Fibroblast of lung (primary cell): ENCODE measurements around the gene VPS35. TPM values are rescaled to one million over a fixed set of nuclear protein-coding genes. Genes with fewer than 3 reads are reported as not detected.

Experiments used
- DNase-seq, 2 donors: peaks; one replicate each; pipeline versions ENCODE4 v3.0.0 to v3.0.0-alpha.2; 2010; ENCODE audit warnings: low read depth in 2 of 2
- H2AFZ ChIP-seq: 2 replicates; pipeline ENCODE4 v1.5.1; 2012; ENCODE audit warnings: low read length, control low read depth, inconsistent platforms
- H3K27ac ChIP-seq: 2 replicates; pipeline ENCODE4 v1.5.1; 2011; ENCODE audit warnings: low read length, control low read depth; ENCODE audit not compliant: insufficient read depth
- H3K27me3 ChIP-seq: 2 replicates; pipeline ENCODE4 v1.5.1; 2011; ENCODE audit warnings: mild to moderate bottlenecking, low read length; ENCODE audit not compliant: control insufficient read depth, insufficient read depth
- H3K36me3 ChIP-seq: 2 replicates; pipeline ENCODE4 v1.5.1; 2011; ENCODE audit warnings: low read length; ENCODE audit not compliant: control insufficient read depth, insufficient read depth
- H3K4me1 ChIP-seq: 2 replicates; pipeline ENCODE4 v1.5.1; 2011; ENCODE audit warnings: low read length; ENCODE audit not compliant: control insufficient read depth, insufficient read depth; ENCODE audit errors: extremely low read depth
- H3K4me2 ChIP-seq: 2 replicates; pipeline ENCODE4 v1.5.1; 2011; ENCODE audit warnings: low read length, control low read depth; ENCODE audit not compliant: insufficient read depth; ENCODE audit errors: extremely low read depth
- H3K4me3 ChIP-seq, 4 experiments: fragments of 200-600 bp in 1 of 4; sonication (generic) in 1 of 4; replicated peaks in 1 of 4; 2 replicates each; pipeline ENCODE4 v1.5.1; 2011 to 2016; ENCODE audit warnings: low read length in 4 of 4, low read depth in 3 of 4, mild to moderate bottlenecking in 3 of 4, control low read depth in 2 of 4, inconsistent platforms in 1 of 4, mixed read lengths in 1 of 4; ENCODE audit not compliant: insufficient read depth in 1 of 4; ENCODE audit errors: control extremely low read depth in 1 of 4
- H3K79me2 ChIP-seq: 2 replicates; pipeline ENCODE4 v1.5.1; 2012; ENCODE audit warnings: mild to moderate bottlenecking, low read length, inconsistent platforms; ENCODE audit not compliant: control insufficient read depth, insufficient read depth
- H3K9ac ChIP-seq: 2 replicates; pipeline ENCODE4 v1.5.1; 2011; ENCODE audit warnings: mild to moderate bottlenecking, low read length, control low read depth; ENCODE audit not compliant: insufficient read depth
- H3K9me3 ChIP-seq: 2 replicates; pipeline ENCODE4 v1.5.1; 2012; ENCODE audit warnings: low read depth, low read length; ENCODE audit not compliant: control insufficient read depth, insufficient read depth
- H4K20me1 ChIP-seq: 2 replicates; pipeline ENCODE4 v1.5.1; 2011; ENCODE audit warnings: low read length; ENCODE audit not compliant: control insufficient read depth, insufficient read depth; ENCODE audit errors: extremely low read depth
- EZH2 ChIP-seq: IDR thresholded peaks from 2 replicates; pipeline ENCODE4 v1.5.1; 2012; ENCODE audit warnings: low read length, control low read depth, mild to moderate bottlenecking; ENCODE audit errors: missing control alignments
- polyA plus RNA-seq, 2 donors: library from polyadenylated mRNA; depleted of rRNA in 1 of 2; stranded (reverse) in 1 of 2; unstranded in 1 of 2; fragments of >200 nt; gene quantifications; 2 replicates each; pipeline ENCODE4 v1.2.1, GENCODE V29; 2011 to 2012; ENCODE audit warnings: missing spikeins in 1 of 2
- total RNA-seq: library from RNA; depleted of rRNA; stranded (reverse); fragments of >200 nt; gene quantifications from 2 replicates; pipeline ENCODE4 v1.2.1, GENCODE V29; 2014
- TF ChIP-seq, protein P1 (sequence below), 2 donors: IDR thresholded peaks in 1 of 2; conservative IDR thresholded peaks in 1 of 2; 1 replicate in 1 of 2; 2 replicates in 1 of 2; pipeline ENCODE4 v1.5.1; 2011 to 2012; ENCODE audit warnings: low read length in 2 of 2, control low read depth in 1 of 2, inconsistent platforms in 1 of 2, low read depth in 1 of 2, mild to moderate bottlenecking in 1 of 2

Gene VPS35
- total and polyA plus RNA-seq, 2 donors (not counting 1 experiment from before 2014, with no cell fraction given) = 77.2 to 92.3 TPM

DNA sequence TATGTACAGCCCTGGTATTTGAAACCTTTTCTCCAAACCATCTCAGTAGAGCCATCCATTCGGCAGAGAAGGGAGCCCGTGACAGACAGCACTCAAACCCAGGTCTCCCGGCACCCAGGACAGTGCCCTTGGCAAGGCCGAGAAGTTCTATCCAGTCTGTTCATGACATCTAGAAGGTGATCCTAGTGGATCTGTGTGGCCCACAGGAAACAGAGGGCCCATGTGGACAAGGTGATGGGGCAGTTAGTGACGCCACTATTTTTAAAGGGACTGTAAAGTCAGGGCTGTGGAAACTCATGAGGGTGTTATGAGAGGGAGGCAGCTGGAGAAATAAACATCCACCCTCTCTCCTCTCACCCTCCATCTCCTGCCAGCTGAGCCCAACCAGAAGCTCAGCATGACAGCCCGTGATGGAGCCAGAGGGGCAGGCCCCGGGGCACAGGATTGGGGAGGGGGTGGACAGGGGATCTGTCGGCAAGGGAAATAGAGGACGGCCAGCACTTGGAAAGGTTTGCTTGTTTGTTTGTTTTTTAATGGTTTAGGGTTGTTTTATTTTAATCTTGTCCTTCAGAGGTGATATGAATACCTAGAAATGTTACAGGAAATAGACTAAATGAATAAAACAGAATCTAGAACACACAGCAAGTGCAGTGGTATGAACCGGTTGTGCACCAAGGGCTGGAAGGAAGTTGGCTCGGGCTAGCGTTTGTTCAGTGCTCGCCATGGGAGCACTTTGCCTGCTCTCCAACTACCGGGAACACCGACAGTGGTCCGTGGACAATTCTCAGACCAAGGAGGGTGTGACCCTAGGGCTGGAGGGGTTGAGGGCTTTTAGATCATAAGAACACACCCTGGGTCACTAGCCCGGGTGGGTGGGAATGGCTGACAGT, 42.1 kb upstream of the VPS35 start:
- Histone ChIP-seq H3K4me2 (no peak overlapping the region), H3K27ac (no peak overlapping the region), H3K36me3 (no peaks in the 10 kb centered on the region), H3K27me3 (no peaks in the 10 kb centered on the region), H3K9ac (no peak overlapping the region), H3K4me1 (no peaks in the 10 kb centered on the region), H3K4me3 (no peak overlapping the region), H3K79me2 (no peaks in the 10 kb centered on the region), H3K9me3 (no peaks in the 10 kb centered on the region), H2AFZ (no peak overlapping the region), H4K20me1 (no peaks in the 10 kb centered on the region)
- TF ChIP-seq EZH2 = no peak
- TF ChIP-seq, protein P1, sequence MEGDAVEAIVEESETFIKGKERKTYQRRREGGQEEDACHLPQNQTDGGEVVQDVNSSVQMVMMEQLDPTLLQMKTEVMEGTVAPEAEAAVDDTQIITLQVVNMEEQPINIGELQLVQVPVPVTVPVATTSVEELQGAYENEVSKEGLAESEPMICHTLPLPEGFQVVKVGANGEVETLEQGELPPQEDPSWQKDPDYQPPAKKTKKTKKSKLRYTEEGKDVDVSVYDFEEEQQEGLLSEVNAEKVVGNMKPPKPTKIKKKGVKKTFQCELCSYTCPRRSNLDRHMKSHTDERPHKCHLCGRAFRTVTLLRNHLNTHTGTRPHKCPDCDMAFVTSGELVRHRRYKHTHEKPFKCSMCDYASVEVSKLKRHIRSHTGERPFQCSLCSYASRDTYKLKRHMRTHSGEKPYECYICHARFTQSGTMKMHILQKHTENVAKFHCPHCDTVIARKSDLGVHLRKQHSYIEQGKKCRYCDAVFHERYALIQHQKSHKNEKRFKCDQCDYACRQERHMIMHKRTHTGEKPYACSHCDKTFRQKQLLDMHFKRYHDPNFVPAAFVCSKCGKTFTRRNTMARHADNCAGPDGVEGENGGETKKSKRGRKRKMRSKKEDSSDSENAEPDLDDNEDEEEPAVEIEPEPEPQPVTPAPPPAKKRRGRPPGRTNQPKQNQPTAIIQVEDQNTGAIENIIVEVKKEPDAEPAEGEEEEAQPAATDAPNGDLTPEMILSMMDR (conservative IDR thresholded peaks at IDR 0.05 in 1 of 2, IDR thresholded peaks at IDR 0.05 in 1 of 2; ENCODE audit: low read depth in 1 of 2, low read length in 2 of 2) = no peak
- no peak for DNase-seq

DNA sequence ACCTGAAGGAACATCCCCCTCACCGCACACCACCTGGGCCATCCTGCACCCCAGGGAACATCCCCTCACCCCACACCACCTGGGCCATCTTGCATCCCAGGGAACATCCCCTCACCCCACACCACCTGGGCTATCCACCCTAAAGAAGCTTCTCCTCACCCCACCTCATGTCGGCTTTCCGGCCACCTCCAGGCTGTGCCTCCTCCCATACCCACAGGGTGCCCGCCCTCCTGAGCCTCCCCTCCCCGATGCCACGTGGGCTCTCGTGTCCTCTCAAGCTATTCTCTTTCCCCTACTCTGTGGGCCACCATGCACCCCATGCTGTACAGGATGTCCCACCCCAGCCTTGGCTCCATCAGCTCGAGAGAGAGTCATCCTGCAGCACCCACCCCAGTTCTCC, 41.1 kb upstream of the VPS35 start:
- no peak for DNase-seq
- Histone ChIP-seq H3K36me3 (no peaks in the 10 kb centered on the region), H3K4me2 (no peak overlapping the region), H3K9me3 (no peaks in the 10 kb centered on the region), H3K79me2 (no peaks in the 10 kb centered on the region), H3K9ac (no peak overlapping the region), H3K4me3 (no peak overlapping the region), H2AFZ (no peak overlapping the region), H3K4me1 (no peaks in the 10 kb centered on the region), H3K27me3 (no peaks in the 10 kb centered on the region), H4K20me1 (no peaks in the 10 kb centered on the region), H3K27ac (no peak overlapping the region)
- TF ChIP-seq, protein P1 (conservative IDR thresholded peaks at IDR 0.05 in 1 of 2, IDR thresholded peaks at IDR 0.05 in 1 of 2; ENCODE audit: low read depth in 1 of 2, low read length in 2 of 2) = no peak
- TF ChIP-seq EZH2 = no peak

DNA sequence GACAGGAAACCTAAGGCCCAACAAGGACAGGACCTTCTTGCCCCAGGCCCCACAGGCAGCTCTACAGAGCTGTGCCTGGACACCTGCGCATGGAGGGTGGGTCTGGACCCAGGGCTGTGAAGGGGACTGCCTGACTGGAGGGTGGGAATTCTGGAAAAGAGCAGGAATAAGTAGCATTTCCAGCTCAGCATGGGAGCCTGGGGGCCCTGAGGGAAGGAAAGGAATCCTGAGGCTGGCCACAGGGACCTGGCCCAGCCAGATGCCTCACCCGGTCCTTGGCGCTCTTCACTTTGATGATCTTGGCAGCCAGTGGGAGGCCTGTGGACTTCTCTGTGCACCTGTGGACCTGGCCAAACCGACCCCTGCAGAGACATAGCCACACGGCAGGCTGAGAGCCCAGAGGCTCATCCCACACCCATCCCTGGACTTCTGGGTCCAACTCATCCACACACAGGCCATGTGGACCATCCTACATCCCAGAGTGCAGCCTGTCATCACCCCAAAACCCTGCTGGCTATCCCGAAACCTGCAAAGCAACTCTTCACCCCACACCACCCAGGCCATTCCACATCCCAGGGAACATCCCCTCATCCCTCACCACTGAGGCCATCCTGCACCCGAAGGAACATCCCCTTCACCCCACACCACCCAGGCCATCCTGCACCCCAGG, 40.5 kb upstream of the VPS35 start:
- H3K79me2 ChIP-seq = no peaks in the 10 kb centered on the region
- no peaks in the 10 kb centered on the region for H3K4me1 ChIP-seq
- no peak overlapping the region for H3K27ac ChIP-seq
- no peak overlapping the region for H3K9ac ChIP-seq
- H3K4me2 ChIP-seq = no peak overlapping the region
- no peaks in the 10 kb centered on the region for H3K9me3 ChIP-seq
- no peak for TF ChIP-seq EZH2
- TF ChIP-seq, protein P1 (conservative IDR thresholded peaks at IDR 0.05 in 1 of 2, IDR thresholded peaks at IDR 0.05 in 1 of 2; ENCODE audit: low read depth in 1 of 2, low read length in 2 of 2) = no peak
- H4K20me1 ChIP-seq = no peaks in the 10 kb centered on the region
- H3K36me3 ChIP-seq = no peaks in the 10 kb centered on the region
- no peak overlapping the region for H3K4me3 ChIP-seq
- H2AFZ ChIP-seq = no peak overlapping the region
- H3K27me3 ChIP-seq = no peaks in the 10 kb centered on the region
- DNase-seq = no peak
